Measurements from ENCODE around the gene SGSM1.

DNA sequence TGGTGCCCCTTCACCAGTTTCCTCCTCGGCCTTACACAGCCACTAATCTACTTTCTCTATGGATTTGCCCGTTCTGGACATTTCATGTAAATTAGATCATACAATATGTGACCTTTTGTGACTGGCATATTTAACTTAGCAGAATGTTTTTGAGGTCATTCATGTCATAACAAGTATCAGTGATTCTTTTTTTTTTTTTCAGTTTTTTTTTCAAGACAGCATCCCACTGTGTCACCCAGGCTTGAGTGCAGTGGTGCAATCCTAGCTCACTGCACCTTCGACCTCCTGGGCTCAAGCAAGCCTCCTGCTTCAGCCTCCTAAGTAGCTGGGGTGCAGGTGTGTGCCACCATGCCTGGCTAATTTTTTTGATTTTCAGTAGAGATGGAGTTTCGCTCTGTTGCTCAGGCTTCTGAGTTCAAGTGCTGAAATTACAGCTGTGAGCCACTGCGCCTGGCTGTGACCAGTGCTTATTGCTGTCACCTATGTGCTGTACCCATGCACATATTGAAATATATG is 169.2 kb downstream of the SGSM1 start:
- TF ChIP-seq, protein P1, sequence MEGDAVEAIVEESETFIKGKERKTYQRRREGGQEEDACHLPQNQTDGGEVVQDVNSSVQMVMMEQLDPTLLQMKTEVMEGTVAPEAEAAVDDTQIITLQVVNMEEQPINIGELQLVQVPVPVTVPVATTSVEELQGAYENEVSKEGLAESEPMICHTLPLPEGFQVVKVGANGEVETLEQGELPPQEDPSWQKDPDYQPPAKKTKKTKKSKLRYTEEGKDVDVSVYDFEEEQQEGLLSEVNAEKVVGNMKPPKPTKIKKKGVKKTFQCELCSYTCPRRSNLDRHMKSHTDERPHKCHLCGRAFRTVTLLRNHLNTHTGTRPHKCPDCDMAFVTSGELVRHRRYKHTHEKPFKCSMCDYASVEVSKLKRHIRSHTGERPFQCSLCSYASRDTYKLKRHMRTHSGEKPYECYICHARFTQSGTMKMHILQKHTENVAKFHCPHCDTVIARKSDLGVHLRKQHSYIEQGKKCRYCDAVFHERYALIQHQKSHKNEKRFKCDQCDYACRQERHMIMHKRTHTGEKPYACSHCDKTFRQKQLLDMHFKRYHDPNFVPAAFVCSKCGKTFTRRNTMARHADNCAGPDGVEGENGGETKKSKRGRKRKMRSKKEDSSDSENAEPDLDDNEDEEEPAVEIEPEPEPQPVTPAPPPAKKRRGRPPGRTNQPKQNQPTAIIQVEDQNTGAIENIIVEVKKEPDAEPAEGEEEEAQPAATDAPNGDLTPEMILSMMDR (IDR thresholded peaks at IDR 0.05): no peak
- TF ChIP-seq EP300 (IDR thresholded peaks at IDR 0.05) (no peak), POLR2AphosphoS5 (IDR thresholded peaks at IDR 0.05) (no peak), POLR2A (IDR thresholded peaks at IDR 0.05) (no peak)
